CD4-positive, alpha-beta T cell treated with Interleukin-17A for 4 hours (primary cell): ENCODE results near the gene BIRC3.
A peak's percentile ranks its signal among the peaks of the same experiment; 100 is the strongest.
"Not testable (repeated sequence)": the region's sequence is repeated elsewhere in the genome, so short reads cannot be mapped to it uniquely, and the experiment has no call there.

ENCODE experiments used
- DNase-seq: peaks from one replicate; pipeline ENCODE4 v3.0.0-alpha.2; 2020; ENCODE audit warnings: mixed read lengths

The BIRC3 gene

DNA sequence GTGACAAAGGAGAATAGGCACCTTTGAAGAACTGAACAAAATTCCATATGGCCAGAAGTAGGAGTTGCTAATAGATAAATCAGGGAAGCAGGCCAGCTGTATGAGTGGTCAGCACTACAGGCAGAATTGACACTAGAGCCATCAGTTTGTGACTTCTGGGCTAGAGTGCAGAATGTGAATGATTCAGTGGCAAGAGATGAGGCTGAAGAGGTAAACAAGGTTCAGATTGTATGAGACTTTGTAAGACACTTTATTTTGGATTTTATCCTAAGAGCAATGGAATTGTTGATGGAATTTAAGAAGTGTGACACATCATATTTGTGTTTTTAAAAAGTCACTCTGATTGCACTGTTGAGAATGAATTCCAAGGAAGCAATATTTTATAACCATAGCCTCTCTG lies 12.9 kb downstream of the BIRC3 start:
- no peak for DNase-seq

DNA sequence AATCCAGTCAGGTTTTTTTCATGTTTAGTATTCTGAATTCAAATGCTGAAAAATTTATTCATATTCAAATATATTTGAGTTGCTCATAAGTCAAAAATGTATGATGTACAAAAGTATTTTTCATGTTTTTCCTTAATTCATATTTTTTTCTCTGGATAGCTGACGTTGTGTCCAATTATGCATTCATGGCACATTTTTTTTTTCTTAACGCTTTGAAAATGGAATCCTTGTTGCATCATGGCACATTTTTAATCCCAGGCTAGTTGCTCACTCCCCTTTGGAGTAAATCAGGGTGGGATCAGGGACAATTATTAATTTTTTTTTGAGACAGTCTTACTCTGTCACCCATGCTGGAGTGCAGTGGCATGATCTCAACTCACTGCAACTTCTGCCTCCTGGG lies 14.1 kb downstream of the BIRC3 start:
- no peak for DNase-seq

DNA sequence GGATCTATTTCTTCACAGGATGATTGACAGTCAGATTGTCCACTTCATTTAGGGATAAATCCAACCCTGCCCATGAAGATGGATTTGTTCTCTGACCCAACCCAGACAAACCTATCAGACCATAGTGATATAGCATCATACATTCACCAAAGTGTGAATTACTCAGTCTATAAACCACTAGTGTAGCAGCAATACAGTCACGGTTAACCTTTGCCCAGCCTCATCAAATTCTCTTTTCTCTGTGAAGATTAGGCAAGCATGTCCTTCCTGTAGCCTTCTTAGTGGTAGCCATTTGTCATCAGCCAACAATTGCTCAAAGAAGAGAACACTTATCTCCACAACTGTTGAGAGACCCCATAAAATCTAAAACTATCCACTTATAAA lies 15.3 kb downstream of the BIRC3 start:
- DNase-seq: no peak

DNA sequence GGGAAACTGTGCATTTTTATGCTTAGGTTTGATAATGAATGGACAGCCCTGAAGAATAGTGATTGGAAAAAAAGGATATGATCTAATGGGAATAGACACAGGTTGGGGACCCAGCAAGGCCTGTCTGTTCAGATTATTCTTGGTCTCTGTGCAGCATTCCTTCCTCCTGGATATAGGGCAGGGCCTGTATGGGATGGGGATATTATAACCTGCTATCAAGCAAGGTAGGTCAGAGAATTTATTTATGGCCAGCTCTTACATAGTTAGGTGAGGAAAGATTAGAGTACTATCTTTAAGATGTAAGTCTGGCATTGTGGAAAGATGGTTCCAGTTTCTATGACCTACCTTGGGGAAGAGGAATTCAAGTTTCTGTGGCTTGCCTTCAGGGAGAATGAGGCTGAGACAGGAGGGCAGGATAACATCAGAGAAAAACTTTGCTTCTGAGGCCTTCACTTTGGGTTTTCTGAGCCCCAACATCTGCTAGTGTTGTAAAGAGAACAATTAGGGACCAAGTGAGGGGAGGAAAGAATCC lies 21.3 kb downstream of the BIRC3 start:
- DNase-seq: no peak

DNA sequence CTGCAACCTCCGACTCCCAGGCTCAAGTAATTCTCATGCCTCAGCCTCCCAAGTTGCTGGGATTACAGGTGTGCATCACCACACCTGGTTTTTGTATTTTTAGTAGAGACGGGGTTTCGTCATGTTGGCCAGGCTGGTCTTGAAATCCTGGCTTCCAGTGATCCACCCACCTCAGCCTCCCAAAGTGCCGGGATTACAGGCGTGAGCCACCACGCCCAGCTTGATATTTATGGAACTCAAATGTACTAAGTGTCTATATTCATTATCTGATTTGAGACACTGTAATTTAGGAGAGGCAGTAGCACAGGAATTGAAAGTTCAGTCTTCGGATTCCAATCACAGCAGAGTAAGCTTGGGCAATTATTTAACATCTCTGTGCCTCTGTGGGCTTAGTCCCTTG lies 24.0 kb downstream of the BIRC3 start:
- not testable (repeated sequence) for DNase-seq

DNA sequence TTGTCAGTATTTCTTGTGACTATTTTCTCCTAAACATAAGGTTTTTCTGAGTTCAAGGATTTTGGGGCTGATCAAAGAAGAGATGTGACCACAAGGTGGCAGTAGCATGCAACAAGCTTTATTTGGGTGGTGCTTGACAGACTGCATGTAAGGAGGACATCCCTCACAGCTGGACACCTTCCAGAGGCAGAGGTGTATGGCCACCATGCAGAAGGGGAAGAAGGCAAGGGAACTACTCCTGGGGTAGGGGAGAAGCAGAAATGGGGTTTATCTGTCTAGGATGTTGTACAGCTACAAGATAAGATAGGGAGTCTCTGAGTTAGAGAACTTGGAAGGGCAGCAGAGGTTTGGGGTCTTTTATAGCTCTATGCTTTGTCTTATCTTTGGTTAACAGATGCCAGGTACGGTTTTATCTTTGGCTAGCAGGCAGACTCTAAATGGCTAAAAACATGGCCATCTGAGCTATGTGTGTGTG lies 24.6 kb downstream of the BIRC3 start:
- DNase-seq: peak; percentile 84

DNA sequence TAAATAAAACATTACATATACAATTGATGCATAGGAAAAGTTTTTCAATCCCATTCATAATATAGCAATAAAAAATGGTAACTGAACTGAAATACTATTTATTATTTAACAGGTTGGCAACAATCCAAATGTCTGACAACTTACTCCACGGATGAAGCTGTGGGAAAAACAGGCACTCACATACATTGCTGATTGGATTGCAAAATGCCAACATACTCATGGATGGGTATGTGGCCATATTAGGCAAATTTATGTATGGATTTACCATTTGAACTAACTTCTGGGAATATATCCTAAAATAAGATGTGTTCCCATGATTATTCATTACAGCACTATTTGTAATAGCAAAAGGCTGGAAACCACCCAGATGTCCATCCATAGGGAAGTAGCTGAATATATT lies 26.5 kb downstream of the BIRC3 start:
- no peak for DNase-seq

DNA sequence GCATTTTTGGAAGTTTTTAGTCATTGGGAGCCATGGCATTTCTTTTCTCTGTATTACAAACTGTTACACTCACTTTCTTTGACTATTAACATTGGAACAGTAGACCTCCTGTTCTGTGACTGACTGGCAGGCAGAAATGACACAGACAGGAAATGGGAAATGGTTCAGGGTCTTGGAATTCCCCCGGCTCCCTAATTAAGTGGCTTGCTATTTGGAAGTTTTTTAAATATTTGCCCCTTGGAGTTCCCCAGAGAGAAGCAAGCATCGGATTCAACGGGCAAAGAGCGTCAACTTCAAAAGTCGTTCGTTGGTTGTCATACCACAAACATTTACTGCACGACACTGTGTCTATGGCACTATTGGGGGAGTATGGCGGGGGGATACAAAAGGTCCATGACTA lies 28.6 kb downstream of the BIRC3 start:
- no peak for DNase-seq

DNA sequence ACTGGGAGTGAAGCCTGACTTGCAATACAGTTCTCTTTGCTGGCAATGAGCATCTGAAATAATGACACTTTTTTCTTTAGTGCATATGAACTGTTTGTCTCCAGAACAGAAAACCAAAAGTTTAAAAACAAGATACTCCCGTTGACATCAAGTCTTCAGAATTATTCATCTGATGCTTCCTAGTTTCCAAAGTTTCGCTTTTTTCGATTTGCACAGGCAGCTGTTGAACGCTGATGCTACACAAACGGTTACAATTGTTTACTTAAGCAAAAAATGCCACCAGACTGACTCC lies 29.1 kb downstream of the BIRC3 start:
- no peak for DNase-seq

DNA sequence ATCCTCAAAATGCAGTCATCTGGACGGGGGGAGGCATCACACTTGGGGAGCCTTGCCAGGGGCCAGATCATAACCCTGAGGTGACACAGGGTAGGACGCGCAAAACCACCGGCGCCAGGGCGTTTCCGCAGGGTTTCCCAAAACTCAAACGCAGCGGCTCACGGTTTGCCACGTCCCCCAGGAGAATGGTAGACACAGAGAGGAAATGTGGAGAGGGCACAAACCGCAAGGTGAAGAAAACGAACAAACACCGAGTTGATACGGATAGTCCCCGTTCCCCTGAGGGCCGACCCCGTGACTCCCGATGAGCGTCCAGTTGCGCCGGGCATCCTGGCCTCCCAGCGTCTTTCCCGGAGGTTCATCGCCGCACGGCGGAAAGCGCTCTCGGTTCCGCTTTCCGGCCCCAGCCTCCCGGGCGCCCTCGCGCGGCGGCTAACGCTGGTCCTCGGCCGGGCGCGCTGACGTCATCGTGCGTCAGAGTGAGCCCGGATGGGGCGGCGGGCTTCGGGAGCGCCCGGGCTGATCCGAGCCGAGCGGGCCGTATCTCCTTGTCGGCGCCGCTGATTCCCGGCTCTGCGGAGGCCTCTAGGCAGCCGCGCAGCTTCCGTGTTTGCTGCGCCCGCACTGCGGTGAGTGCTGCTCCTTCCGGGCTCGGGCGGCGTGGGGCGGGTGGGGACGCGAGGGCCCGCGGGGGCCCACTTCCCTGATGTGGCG lies 29.6 kb downstream of the BIRC3 start, which contains the start of gene BIRC2:
TSS of gene BIRC2 (plus strand) at position 467 of the 714 bp plus-strand sequence. CDS start 2,641 bp downstream, outside the sequence.
- peak; percentile 96 for DNase-seq

DNA sequence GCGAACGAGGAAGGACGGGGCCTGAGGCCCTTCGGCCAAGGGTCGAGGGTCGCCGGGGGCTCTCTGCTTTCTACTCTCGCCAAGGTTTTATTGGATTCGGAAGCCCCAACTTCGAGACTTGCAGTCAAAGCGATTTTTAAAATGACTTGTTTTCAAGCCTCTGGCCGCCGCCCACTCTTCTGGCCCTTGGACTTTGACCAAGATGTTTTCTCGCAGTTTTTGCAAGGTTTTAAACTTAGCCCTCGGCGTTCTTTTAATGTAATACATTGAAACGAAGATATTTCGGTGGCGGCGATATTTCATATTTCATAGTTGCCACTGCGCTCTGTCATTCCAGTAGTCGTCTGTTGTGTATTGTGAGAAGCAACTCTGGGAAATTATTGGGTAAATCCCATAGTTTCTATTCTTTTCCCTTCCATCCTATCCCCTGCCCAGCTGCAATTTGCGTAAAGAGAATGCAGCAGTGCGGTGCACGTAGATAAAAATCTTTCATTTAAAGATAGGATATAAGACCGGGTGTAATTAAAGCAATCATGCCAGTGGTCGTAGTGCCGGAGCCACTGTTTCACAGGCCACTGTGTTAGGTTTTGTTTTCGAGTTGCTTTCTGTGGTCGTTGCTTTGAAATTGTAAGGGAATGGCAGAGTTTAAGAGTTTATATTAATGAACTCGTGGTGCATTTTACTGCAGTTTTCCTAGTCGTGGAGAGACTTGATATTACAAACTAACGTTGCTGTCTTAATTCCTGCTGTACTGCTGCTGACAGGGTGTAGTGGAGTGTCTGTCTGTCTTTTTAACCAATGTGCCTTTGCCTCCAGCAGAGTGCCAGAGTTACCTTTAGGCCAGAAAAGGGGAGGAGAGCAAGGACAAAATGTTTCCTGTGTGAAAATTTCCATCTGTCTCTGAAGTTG lies 30.4 kb downstream of the BIRC3 start:
- peak; percentile 30 for DNase-seq

DNA sequence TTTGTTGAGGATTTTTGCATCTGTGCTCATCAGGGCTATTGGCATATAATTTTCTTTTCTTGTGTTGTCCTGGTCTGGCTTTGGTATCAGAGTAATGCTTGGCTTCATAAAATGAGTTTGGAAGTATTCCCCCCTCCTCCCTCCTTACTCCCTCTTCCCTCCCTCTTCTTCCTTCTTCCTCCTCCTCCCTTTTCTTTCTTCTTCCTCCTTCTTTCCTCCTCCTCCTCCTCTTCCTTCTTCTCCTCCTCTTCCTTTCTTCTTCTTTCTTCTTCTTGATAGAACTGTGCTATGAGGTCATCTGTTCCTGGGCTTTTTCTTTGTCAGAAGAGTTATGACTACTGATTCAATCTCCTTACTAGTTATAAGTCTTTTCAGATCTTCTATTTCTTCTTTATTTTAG lies 39.8 kb downstream of the BIRC3 start:
- DNase-seq: no peak

DNA sequence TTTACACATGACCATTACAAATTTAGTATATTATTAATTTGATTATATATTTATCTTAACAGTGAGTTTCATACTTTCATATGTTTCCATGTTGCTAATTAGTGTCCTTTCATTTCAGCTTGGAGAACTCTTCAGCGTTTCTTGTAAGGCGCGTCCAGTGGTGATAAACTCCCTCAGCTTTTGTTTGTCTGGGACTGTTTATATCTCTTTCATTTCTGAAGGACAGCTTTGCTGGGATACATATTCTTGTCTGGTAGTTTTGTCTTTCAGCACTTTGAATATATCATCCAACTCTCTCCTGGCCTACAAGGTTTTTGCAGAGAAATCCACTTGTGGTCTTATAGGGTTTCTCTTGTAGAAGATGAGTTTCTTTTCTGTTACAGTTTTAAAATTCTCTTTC lies 42.1 kb downstream of the BIRC3 start:
- DNase-seq: no peak

DNA sequence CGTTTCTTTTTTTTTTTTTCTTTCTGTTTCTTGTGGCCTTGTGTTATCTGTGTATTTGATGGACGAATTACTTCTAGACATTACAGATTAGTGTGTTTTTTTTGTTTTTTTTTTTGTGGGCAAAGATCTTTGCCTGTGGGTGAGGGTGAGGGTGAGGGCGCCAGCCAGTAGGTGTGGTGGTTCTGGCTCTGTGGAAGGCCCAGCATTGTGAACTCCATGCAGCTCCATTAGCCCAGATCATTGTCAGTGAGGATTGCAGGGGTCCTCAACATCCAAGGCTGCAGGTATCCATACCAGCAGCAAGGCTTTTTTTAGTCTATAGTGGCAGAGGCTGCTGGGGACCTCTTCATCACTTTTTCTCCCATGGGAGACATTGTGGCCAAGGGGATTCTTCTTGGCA lies 43.4 kb downstream of the BIRC3 start:
- peak; percentile 65 for DNase-seq

DNA sequence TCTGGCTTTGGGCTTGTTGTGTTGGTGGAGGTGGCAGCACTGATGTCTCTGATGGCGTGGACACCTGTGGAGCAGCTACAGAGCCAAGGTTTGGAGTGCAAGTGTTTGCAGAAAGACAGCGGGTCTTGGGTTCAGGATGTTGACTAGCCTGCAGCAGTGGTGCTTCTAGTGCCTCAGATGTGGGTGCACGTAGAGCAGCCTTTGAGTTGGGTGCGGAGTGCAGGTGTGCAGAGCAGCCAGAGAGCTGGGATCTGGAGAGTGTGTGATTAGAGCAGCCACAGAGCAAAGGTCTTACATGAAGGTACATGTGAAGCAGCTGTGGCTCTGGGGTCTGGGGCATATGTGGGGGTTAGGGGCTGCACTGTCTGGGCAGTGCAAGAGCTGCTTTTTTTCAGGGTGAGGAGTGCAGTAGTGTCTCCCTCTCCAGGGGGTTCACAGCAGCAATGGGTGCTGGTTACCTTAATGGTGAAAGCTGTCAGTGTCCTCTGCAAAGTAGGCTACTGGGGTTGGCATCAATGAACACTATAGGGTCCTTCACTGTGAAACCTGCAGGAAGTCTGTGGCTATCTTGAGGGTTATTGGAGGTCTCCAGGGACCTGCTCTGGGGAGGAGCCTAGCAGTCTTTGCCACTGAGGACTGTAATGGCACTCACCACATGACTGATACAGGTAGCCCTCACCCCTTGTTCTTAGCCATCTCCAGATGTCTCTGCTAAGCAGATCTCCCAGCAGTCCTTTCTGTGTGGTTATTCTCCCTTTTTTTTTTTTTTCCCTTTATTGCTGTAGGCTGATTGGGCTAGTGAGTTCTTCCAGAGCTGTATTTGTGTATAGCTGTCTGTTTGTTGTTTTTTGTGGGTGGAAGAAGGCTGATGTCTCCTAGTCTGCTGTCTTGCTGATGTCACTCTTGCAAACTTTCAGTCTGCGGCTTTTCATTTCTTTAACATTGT lies 44.1 kb downstream of the BIRC3 start:
- peak; percentile 78 for DNase-seq

DNA sequence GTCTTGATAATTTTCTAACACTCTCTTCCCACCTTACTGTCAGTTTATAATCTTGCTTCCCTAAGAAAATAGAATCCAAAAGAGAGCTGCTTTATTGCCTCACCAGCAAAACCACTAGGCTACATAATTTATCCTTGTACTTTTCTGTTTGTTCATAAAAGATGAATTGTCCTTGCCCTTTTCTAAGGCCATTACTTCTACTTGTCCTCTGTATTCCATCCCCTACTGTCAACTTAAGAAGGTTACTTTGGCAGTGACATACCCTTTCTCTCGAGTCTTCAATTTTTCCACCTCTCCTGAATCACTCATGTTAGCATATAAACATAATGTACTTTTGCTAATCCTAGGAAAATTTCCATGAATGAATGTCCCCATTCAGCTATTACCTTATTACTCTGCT lies 47.7 kb downstream of the BIRC3 start:
- no peak for DNase-seq

DNA sequence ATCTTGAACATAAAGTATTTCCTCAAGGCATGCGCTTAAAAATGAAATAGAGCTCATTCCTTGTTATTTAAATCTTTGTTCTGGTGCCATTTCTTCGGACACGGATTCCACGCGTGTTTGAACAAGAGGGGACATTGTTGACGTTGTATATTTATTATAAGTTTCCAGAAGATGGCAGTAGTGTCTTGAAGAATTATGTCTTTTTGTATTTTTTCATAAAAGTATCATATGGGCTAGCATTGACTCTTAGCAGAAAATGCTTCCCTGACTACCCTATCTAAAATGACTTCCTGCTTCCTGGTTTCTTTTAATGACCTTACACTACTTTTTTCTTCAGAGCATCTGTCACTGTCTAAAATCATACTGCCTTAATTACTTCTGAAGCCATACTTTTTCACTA lies 50.1 kb downstream of the BIRC3 start:
- no peak for DNase-seq

DNA sequence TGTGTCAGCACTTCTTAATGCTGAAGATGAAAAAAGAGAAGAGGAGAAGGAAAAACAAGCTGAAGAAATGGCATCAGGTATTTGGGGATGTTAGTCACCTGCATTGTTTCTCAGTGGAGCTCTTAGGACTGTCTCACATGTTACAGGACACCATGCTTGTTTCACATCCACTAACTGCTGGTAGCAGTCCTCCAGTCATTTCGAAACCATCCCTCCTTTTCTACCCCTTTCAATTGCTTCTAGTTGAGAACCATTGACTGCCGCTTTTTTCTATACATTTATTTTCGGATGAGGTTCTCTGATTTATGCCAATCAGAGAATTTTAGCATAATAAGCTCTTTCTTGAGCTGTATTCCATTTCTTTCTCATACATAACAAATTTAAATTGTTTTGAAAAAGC lies 51.2 kb downstream of the BIRC3 start:
- DNase-seq: no peak

DNA sequence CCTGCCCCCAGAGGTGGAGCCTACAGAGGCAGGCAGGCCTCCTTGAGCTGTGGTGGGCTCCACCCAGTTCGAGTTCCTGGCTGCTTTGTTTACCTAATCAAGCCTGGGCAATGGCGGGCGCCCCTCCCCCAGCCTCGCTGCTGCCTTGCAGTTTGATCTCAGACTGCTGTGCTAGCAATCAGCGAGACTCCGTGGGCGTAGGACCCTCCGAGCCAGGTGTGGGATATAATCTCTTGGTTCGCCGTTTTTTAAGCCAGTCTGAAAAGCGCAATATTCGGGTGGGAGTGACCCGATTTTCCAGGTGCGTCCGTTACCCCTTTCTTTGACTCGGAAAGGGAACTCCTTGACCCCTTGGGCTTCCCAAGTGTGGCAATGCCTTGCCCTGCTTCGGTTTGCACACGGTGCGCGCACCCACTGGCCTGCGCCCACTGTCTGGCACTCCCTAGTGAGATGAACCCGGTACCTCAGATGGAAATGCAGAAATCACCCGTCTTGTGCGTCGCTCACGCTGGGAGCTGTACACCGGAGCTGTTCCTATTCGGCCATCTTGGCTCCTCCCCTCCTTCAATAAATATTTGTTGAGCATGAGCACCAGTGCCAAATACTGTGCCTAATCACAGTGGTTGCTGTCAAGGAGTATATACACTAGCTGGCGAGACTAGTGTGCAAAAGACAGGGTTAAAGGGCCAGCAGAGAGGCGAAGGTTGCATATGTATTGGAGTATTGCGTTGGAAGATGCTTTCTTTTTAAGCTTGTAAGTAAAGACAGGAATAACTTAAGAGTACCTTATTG lies 57.5 kb downstream of the BIRC3 start:
- DNase-seq: not testable (repeated sequence)

DNA sequence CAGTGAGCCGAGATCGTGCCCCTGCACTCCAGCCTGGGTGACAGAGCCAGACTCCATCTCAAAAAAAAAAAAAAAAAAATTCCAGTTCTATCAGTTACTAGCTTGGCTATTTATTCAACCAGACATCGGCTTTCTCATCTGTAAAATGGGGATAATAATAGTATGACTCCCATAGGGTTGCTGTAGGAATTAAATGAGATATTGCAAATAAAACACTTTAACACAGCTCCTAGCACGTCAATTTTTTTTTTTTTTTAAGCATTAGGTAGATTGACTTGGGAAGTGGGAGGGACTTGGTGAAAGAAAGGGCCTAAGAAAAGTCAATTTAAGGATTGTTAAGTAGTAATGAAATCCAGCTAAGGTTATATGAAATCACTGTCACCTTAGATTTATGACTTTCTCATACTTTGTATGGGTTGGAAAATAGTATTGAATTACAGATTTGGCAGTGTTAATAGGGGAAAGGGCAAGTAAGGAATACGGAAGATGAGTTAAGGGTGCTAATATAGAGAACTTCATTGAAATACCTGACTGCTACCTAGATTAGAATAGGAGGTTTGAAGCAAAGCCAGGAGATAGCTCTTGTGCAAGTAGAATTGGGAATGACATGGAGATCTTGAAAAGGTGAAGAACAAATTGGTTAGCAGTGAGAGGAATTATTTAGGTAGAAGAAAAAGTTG lies 58.6 kb downstream of the BIRC3 start:
- no peak for DNase-seq

DNA sequence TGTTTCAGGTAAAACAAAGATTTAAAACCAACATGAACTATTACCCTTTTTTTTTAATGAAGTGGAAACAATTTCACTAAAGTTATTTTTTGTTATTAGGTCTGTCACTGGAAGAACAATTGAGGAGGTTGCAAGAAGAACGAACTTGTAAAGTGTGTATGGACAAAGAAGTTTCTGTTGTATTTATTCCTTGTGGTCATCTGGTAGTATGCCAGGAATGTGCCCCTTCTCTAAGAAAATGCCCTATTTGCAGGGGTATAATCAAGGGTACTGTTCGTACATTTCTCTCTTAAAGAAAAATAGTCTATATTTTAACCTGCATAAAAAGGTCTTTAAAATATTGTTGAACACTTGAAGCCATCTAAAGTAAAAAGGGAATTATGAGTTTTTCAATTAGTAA lies 60.6 kb downstream of the BIRC3 start:
- DNase-seq: no peak
